Smooth muscle cell (in vitro differentiated cells): Measurements from ENCODE around the gene YTHDF1. TPM values are rescaled to one million over a fixed set of nuclear protein-coding genes. Genes with fewer than 3 reads are reported as not detected.

Experiments used
- DNase-seq: peaks from one replicate; lab custom pipeline; 2025; ENCODE audit not compliant: unreplicated experiment; lab: John Stamatoyannopoulos, UW
- H2AFZ ChIP-seq: fragments of 200-600 bp; sonication (generic); 2 replicates; pipeline ENCODE4 v1.6.0; 2016; ENCODE audit warnings: antibody characterized with exemption, low read depth, mild to moderate bottlenecking
- H3F3A ChIP-seq: fragments of 200-600 bp; sonication (generic); 2 replicates; pipeline ENCODE4 v1.6.0; 2017; ENCODE audit warnings: antibody characterized with exemption, low read depth
- H3K27ac ChIP-seq: fragments of 200-600 bp; sonication (generic); 2 replicates; pipeline ENCODE4 v1.5.1; 2016; ENCODE audit warnings: low read depth, mild to moderate bottlenecking
- H3K27me3 ChIP-seq: fragments of 200-600 bp; sonication (generic); 2 replicates; pipeline ENCODE4 v1.6.1; 2016; ENCODE audit warnings: low read depth, mild to moderate bottlenecking
- H3K36me3 ChIP-seq: fragments of 200-600 bp; sonication (generic); 2 replicates; pipeline ENCODE4 v1.5.1; 2016; ENCODE audit warnings: low read depth
- H3K4me1 ChIP-seq: fragments of 200-600 bp; sonication (generic); 2 replicates; pipeline ENCODE4 v1.5.1; 2016; ENCODE audit warnings: low read depth
- H3K4me2 ChIP-seq: fragments of 200-600 bp; sonication (generic); 2 replicates; pipeline ENCODE4 v1.6.0; 2016; ENCODE audit warnings: mild to moderate bottlenecking
- H3K4me3 ChIP-seq: fragments of 200-600 bp; sonication (generic); 2 replicates; pipeline ENCODE4 v1.5.1; 2016; ENCODE audit warnings: mild to moderate bottlenecking
- H3K79me2 ChIP-seq: fragments of 200-600 bp; sonication (generic); 2 replicates; pipeline ENCODE4 v1.6.0; 2016; ENCODE audit warnings: low read depth, mild to moderate bottlenecking
- H3K9ac ChIP-seq: fragments of 200-600 bp; sonication (generic); 2 replicates; pipeline ENCODE4 v1.6.0; 2016; ENCODE audit warnings: low read depth
- H3K9me3 ChIP-seq: fragments of 200-600 bp; sonication (generic); replicated peaks from 2 replicates; pipeline ENCODE4 v1.5.1; 2016; ENCODE audit warnings: low read depth
- H4K20me1 ChIP-seq: fragments of 200-600 bp; sonication (generic); 2 replicates; pipeline ENCODE4 v1.6.0; 2016; ENCODE audit warnings: low read depth
- WGBS: methylation state at CpG from one replicate; pipeline ENCODE4 v1.1.7; 2016; ENCODE audit warnings: low lambda C conversion rate; 5-methylcytosine and 5-hydroxymethylcytosine counted together
- polyA plus RNA-seq: library from polyadenylated mRNA; unstranded; fragments of >200 nt; fragmentation: Nextera tagmentation; extraction: Ambion mirVana; gene quantifications from 2 replicates; pipeline ENCODE4 v1.2.1, GENCODE V29; 2016
- total RNA-seq: library from RNA; depleted of rRNA; stranded (reverse); fragments of >200 nt; gene quantifications from 2 replicates; pipeline ENCODE4 v1.2.3, GENCODE V29; 2014
- TF ChIP-seq, protein P1 (sequence below): fragments of 200-600 bp; sonication (generic); IDR thresholded peaks from 2 replicates; pipeline ENCODE4 v1.5.1; 2017; ENCODE audit warnings: borderline replicate concordance, mild to moderate bottlenecking, antibody characterized with exemption; ENCODE audit not compliant: insufficient read depth, poor library complexity, severe bottlenecking

The YTHDF1 gene
- total and polyA plus RNA-seq, 2 experiments from 2014 or later, result 28.2 to 35.8 TPM

DNA sequence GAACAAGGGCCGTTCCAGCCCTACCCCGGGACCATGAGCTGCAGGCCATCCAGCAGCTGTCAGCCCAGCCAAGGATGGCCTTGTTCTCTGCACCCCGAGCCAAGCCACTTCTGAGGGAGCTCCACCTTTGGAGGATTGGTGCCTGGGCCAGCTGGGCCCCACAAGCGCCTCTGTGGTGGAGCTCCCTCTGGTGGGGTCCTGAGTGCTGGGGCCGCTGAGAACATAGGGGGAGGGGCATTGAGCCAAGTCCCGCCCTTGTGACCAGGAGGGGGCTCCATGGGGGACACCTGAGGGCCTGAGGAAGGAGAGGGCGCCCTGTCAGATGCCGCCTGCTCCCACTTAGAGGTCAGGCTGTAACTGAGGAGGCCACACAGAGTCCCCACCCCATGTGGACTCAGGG is 43.2 kb downstream of the YTHDF1 start:
- no peak overlapping the region for H3K27ac ChIP-seq
- H3K27me3 ChIP-seq, result peaks cover 83% of the 10 kb centered on the region
- H3K4me3 ChIP-seq, result no peak overlapping the region
- H3K4me1 ChIP-seq, result peaks cover 26% of the 10 kb centered on the region
- no peaks in the 10 kb centered on the region for H3K9me3 ChIP-seq
- TF ChIP-seq, protein P1, sequence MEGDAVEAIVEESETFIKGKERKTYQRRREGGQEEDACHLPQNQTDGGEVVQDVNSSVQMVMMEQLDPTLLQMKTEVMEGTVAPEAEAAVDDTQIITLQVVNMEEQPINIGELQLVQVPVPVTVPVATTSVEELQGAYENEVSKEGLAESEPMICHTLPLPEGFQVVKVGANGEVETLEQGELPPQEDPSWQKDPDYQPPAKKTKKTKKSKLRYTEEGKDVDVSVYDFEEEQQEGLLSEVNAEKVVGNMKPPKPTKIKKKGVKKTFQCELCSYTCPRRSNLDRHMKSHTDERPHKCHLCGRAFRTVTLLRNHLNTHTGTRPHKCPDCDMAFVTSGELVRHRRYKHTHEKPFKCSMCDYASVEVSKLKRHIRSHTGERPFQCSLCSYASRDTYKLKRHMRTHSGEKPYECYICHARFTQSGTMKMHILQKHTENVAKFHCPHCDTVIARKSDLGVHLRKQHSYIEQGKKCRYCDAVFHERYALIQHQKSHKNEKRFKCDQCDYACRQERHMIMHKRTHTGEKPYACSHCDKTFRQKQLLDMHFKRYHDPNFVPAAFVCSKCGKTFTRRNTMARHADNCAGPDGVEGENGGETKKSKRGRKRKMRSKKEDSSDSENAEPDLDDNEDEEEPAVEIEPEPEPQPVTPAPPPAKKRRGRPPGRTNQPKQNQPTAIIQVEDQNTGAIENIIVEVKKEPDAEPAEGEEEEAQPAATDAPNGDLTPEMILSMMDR, result no peak
- no peak overlapping the region for H3K4me2 ChIP-seq
- no peak overlapping the region for H3K9ac ChIP-seq
- no peaks in the 10 kb centered on the region for H3F3A ChIP-seq
- H3K36me3 ChIP-seq, result no peaks in the 10 kb centered on the region
- H3K79me2 ChIP-seq, result no peaks in the 10 kb centered on the region
- H4K20me1 ChIP-seq, result peaks cover 9% of the 10 kb centered on the region
- DNase-seq, result no peak
- 65% methylated on average over 8 of the region's 8 CpGs for WGBS
- H2AFZ ChIP-seq, result no peak overlapping the region

DNA sequence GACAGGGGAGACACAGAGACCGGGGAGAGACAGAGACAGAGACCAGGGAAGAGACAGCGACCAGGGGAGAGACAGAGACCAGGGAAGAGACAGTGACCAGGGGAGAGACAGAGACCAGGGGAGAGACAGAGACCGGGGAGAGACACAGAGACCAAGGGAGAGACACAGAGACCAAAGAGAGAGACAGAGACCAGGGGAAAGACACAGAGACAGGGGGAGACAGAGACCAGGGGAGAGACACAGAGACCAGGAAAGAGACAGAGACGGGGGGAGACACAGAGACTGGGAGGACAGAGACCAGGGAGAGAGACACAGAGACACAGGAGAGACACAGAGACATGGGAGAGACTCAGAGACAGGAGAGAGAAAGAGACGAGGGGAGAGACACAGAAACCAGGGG is 43.9 kb downstream of the YTHDF1 start:
- no peaks in the 10 kb centered on the region for H3K36me3 ChIP-seq
- no peaks in the 10 kb centered on the region for H3K9me3 ChIP-seq
- H3K4me3 ChIP-seq, result no peak overlapping the region
- H3K9ac ChIP-seq, result no peak overlapping the region
- H3K4me1 ChIP-seq, result peaks cover 23% of the 10 kb centered on the region
- H3K4me2 ChIP-seq, result no peak overlapping the region
- no peak for DNase-seq
- peaks cover 76% of the 10 kb centered on the region for H3K27me3 ChIP-seq
- 69% methylated on average over 5 of the region's 5 CpGs for WGBS
- H3K79me2 ChIP-seq, result no peaks in the 10 kb centered on the region
- H2AFZ ChIP-seq, result no peak overlapping the region
- H3F3A ChIP-seq, result no peaks in the 10 kb centered on the region
- no peak overlapping the region for H3K27ac ChIP-seq
- TF ChIP-seq, protein P1, result no peak
- H4K20me1 ChIP-seq, result peaks cover 9% of the 10 kb centered on the region

DNA sequence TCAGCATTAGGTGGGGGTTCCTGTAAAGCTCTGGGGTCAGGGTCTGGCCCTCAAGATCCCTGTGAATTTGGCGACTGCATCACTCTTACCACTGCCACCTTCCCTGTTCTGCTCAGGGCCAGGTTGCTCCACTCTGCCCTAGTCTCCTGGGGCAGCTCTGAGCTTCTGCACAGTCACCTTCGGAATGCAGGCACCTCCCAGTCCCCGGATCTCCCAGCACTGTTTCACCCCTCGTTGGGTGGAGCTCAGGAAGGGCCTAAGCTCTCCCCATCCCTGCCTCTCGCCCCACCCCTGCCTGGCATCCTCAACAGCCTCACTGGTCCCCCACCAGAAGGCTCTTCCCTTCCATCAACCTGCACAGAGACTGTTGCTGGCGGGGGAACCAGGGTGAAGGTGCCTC is 46.2 kb downstream of the YTHDF1 start:
- H3K4me1 ChIP-seq, result peaks cover 14% of the 10 kb centered on the region

DNA sequence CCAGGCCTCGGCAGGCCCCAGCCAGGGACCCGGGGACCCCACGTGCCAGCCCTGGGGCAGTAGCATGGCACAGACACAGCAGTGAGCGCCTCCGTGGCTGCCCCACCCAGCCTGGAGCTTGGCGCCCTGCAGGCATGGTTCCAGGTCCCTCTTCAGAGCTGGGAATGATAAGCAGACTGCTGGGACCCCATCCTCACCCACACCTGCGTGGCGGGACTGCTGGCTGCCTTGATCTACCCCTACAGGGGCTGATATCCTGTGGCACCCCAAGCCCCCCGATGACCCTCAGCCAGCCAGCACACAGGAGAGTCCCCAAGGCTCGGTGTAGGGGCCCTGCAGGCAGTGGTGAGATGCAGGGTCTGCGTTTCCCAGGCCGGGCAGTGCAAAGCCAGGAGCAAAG is 47.1 kb downstream of the YTHDF1 start:
- DNase-seq, result no peak
- no peak overlapping the region for H3K9ac ChIP-seq
- no peak overlapping the region for H3K4me2 ChIP-seq
- H3K4me1 ChIP-seq, result peaks cover 7% of the 10 kb centered on the region
- H3K27ac ChIP-seq, result no peak overlapping the region
- no peaks in the 10 kb centered on the region for H3K79me2 ChIP-seq
- WGBS, result 84% methylated on average over 12 of the region's 12 CpGs
- H3K27me3 ChIP-seq, result peaks cover 44% of the 10 kb centered on the region
- no peaks in the 10 kb centered on the region for H3K9me3 ChIP-seq
- H3F3A ChIP-seq, result no peaks in the 10 kb centered on the region
- H4K20me1 ChIP-seq, result no peaks in the 10 kb centered on the region
- H2AFZ ChIP-seq, result no peak overlapping the region
- TF ChIP-seq, protein P1, result no peak
- H3K36me3 ChIP-seq, result no peaks in the 10 kb centered on the region
- H3K4me3 ChIP-seq, result no peak overlapping the region

More for the DNA sequence above, 46.2 kb downstream of the YTHDF1 start:
- Histone ChIP-seq H3K27me3 (peaks cover 53% of the 10 kb centered on the region), H3K27ac (no peak overlapping the region), H3K4me3 (no peak overlapping the region), H3K9ac (no peak overlapping the region), H3K36me3 (no peaks in the 10 kb centered on the region), H3K9me3 (no peaks in the 10 kb centered on the region), H4K20me1 (no peaks in the 10 kb centered on the region), H3F3A (no peaks in the 10 kb centered on the region), H3K79me2 (no peaks in the 10 kb centered on the region), H3K4me2 (no peak overlapping the region), H2AFZ (no peak overlapping the region)
- no peak for DNase-seq
- 54% methylated on average over 6 of the region's 6 CpGs for WGBS
- TF ChIP-seq, protein P1, result no peak
